K562 (cell line): ENCODE measurements around the gene SULT2B1. TPM values are rescaled to one million over a fixed set of nuclear protein-coding genes. Genes with fewer than 3 reads are reported as not detected.
A peak's percentile ranks its signal among the peaks of the same experiment; 100 is the strongest.

Experiments used
- ATF3 ChIP-seq, 2 experiments: fragments of 450-650 bp in 1 of 2; sonication (generic) in 1 of 2; formaldehyde crosslinking in 1 of 2; IDR thresholded peaks in 1 of 2; conservative IDR thresholded peaks in 1 of 2; 2 replicates each; pipeline versions ENCODE4 v1.6.1 to v1.8.1; 2016 to 2023; ENCODE audit warnings: mild to moderate bottlenecking in 2 of 2, moderate library complexity in 2 of 2, inconsistent platforms in 1 of 2, missing genetic modification reagents in 1 of 2
- ATF7 ChIP-seq: fragments of 450-650 bp; IDR thresholded peaks from 2 replicates; pipeline ENCODE4 v1.7.1; 2014; ENCODE audit warnings: mild to moderate bottlenecking, moderate library complexity
- CTBP1 ChIP-seq: fragments of 450-650 bp; IDR thresholded peaks from 2 replicates; pipeline ENCODE4 v1.6.1; 2016; ENCODE audit warnings: borderline replicate concordance
- DPF2 ChIP-seq: fragments of 450-650 bp; IDR thresholded peaks from 2 replicates; pipeline ENCODE4 v1.6.1; 2016
- FOSL1 ChIP-seq: fragments of 200-800 bp; sonication (Bioruptor generic); conservative IDR thresholded peaks from 2 replicates; pipeline ENCODE4 v1.6.1; 2016; ENCODE audit warnings: missing genetic modification characterization, missing compliant biosample characterization
- HDAC2 ChIP-seq: fragments of 450-650 bp; IDR thresholded peaks from 2 replicates; pipeline ENCODE4 v1.6.1; 2016; ENCODE audit warnings: mild to moderate bottlenecking
- JUND ChIP-seq, 2 experiments: IDR thresholded peaks; 2 replicates in 1 of 2; 3 replicates in 1 of 2; pipeline ENCODE4 v1.6.1; 2011; ENCODE audit warnings: borderline replicate concordance in 2 of 2, low read depth in 2 of 2, low read length in 2 of 2, improper control_type of control experiment in 1 of 2, missing biosample characterization in 1 of 2, missing genetic modification characterization in 1 of 2, missing genetic modification reagents in 1 of 2
- KDM1A ChIP-seq, 2 experiments: fragments of 450-650 bp; IDR thresholded peaks; 2 replicates each; pipeline ENCODE4 v1.6.1; 2016; ENCODE audit warnings: mild to moderate bottlenecking in 2 of 2
- NR2C1 ChIP-seq, 2 experiments: fragments of 450-650 bp; IDR thresholded peaks; 2 replicates each; pipeline ENCODE4 v1.6.1; 2017; ENCODE audit warnings: mild to moderate bottlenecking in 2 of 2, antibody characterized with exemption in 1 of 2, inconsistent platforms in 1 of 2, missing compliant biosample characterization in 1 of 2, missing genetic modification characterization in 1 of 2
- PRDM10 ChIP-seq: fragments of 450-650 bp; IDR thresholded peaks from 2 replicates; pipeline ENCODE4 v1.6.1; 2018; ENCODE audit not compliant: partially characterized antibody
- SMARCA4 ChIP-seq: fragments of 450-650 bp; IDR thresholded peaks from 2 replicates; pipeline ENCODE4 v1.6.1; 2016
- SMARCE1 ChIP-seq: fragments of 450-650 bp; IDR thresholded peaks from 2 replicates; pipeline ENCODE4 v1.7.1; 2016; ENCODE audit warnings: mild to moderate bottlenecking
- TCFL5 ChIP-seq: fragments of 250-450 bp; sonication (Bioruptor Pico); conservative IDR thresholded peaks from 2 replicates; pipeline ENCODE4 v1.6.1; 2021; ENCODE audit warnings: mild to moderate bottlenecking, moderate library complexity, matching md5 sums
- ZNF232 ChIP-seq: sonication (generic); formaldehyde crosslinking; IDR thresholded peaks from 2 replicates; pipeline ENCODE4 v1.8.0; 2022; ENCODE audit warnings: mild to moderate bottlenecking, missing genetic modification reagents
- ZNF436 ChIP-seq: fragments of 250-450, 450-650 bp; sonication (Bioruptor Pico); formaldehyde crosslinking; IDR thresholded peaks from 2 replicates; pipeline ENCODE4 v1.7.0; 2020; ENCODE audit warnings: mild to moderate bottlenecking
- ZNF780A ChIP-seq: fragments of 250-450 bp; sonication (Bioruptor Pico); IDR thresholded peaks from 2 replicates; pipeline ENCODE4 v1.5.0; 2021; ENCODE audit warnings: mild to moderate bottlenecking
- polyA plus RNA-seq, 8 experiments: library from polyadenylated mRNA; depleted of rRNA in 4 of 8; stranded (reverse) in 5 of 8; unstranded in 3 of 8; fragments of >200 nt; fragmentation: Nextera tagmentation in 2 of 8; fragmentation: Illumina TruSeq in 1 of 8; extraction: Ambion mirVana in 2 of 8; extraction: Trizol in 1 of 8; gene quantifications; 2 replicates each; pipeline versions ENCODE4 v1.2.1 to v1.2.3, GENCODE V29; 2011 to 2014; ENCODE audit warnings: inconsistent platforms in 1 of 8, missing spikeins in 1 of 8
- total RNA-seq, 7 experiments: library from RNA; depleted of rRNA in 6 of 7; stranded (reverse); fragments of >200 nt in 6 of 7; fragmentation: Illumina TruSeq in 2 of 7; extraction: Trizol in 2 of 7; gene quantifications; 2 replicates each; pipeline versions ENCODE4 v1.2.1 to v1.2.3, GENCODE V29; 2011 to 2021; ENCODE audit warnings: low replicate concordance in 1 of 7

The SULT2B1 gene
- total and polyA plus RNA-seq, 9 of the 15 experiments (the other 6 are each of a cell fraction or from before 2014, with no cell fraction given), result 0.09 to 0.62 (median 0.22) TPM; not detected in 2

- TF ChIP-seq ATF3 (IDR thresholded peaks at IDR 0.05) (peak; percentile 81), ATF3 (CRISPR knock-in tag; conservative IDR thresholded peaks at IDR 0.05) (no peak), ZNF436 (CRISPR knock-in tag) (no peak), DPF2 (peak; percentile 70; the same call in 1 of the 2 replicates), ATF7 (0 out of 2 replicates have a peak, but pooled peaks have one; percentile 18), FOSL1 (tag) (peak; percentile 79), PRDM10 (peak; percentile 48), NR2C1 (IDR thresholded peaks at IDR 0.05) (0 out of 2 replicates have a peak, but pooled peaks have one; percentile 19), NR2C1 (tag; IDR thresholded peaks at IDR 0.05) (no peak), JUND (IDR thresholded peaks at IDR 0.05; ENCODE audit: borderline replicate concordance, low read depth, low read length) (peak; percentile 81), JUND (tag; IDR thresholded peaks at IDR 0.05; ENCODE audit: borderline replicate concordance, low read depth, low read length) (peak; percentile 33; the same call in 1 of the 3 replicates), ZNF780A (CRISPR knock-in tag) (no peak), HDAC2 (0 out of 2 replicates have a peak, but pooled peaks have one; percentile 37), SMARCE1 (peak; percentile 56; the same call in 1 of the 2 replicates), ZNF232 (CRISPR knock-in tag) (no peak), SMARCA4 (peak; percentile 40; the same call in 1 of the 2 replicates), CTBP1 (0 out of 2 replicates have a peak, but pooled peaks have one; percentile 20), TCFL5 (CRISPR knock-in tag) (no peak), KDM1A (IDR thresholded peaks at IDR 0.05) (peak; percentile 12 to 13; a peak in 1 of 4 replicates)
Measured at GRCh38 chr19:48565090-48565489, 13.1 kb downstream of the SULT2B1 start (continued).
